ENCODE measurements around the gene GNAO1.

- TF ChIP-seq ZNF549 (tag by site-specific recombination; IDR thresholded peaks at IDR 0.05), result no peak
- TF ChIP-seq ZIC2 (tag by site-specific recombination; IDR thresholded peaks at IDR 0.05), result peak; percentile 90
- no peak for TF ChIP-seq ZNF747 (tag by site-specific recombination; IDR thresholded peaks at IDR 0.05)
- TF ChIP-seq, protein P1, sequence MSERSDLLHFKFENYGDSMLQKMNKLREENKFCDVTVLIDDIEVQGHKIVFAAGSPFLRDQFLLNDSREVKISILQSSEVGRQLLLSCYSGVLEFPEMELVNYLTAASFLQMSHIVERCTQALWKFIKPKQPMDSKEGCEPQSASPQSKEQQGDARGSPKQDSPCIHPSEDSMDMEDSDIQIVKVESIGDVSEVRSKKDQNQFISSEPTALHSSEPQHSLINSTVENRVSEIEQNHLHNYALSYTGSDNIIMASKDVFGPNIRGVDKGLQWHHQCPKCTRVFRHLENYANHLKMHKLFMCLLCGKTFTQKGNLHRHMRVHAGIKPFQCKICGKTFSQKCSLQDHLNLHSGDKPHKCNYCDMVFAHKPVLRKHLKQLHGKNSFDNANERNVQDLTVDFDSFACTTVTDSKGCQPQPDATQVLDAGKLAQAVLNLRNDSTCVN (tag by site-specific recombination; optimal IDR thresholded peaks at IDR 0.05), result no peak
- TF ChIP-seq, protein P2, sequence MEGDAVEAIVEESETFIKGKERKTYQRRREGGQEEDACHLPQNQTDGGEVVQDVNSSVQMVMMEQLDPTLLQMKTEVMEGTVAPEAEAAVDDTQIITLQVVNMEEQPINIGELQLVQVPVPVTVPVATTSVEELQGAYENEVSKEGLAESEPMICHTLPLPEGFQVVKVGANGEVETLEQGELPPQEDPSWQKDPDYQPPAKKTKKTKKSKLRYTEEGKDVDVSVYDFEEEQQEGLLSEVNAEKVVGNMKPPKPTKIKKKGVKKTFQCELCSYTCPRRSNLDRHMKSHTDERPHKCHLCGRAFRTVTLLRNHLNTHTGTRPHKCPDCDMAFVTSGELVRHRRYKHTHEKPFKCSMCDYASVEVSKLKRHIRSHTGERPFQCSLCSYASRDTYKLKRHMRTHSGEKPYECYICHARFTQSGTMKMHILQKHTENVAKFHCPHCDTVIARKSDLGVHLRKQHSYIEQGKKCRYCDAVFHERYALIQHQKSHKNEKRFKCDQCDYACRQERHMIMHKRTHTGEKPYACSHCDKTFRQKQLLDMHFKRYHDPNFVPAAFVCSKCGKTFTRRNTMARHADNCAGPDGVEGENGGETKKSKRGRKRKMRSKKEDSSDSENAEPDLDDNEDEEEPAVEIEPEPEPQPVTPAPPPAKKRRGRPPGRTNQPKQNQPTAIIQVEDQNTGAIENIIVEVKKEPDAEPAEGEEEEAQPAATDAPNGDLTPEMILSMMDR (tag by site-specific recombination; IDR thresholded peaks at IDR 0.05), result no peak
- TF ChIP-seq, protein P3, sequence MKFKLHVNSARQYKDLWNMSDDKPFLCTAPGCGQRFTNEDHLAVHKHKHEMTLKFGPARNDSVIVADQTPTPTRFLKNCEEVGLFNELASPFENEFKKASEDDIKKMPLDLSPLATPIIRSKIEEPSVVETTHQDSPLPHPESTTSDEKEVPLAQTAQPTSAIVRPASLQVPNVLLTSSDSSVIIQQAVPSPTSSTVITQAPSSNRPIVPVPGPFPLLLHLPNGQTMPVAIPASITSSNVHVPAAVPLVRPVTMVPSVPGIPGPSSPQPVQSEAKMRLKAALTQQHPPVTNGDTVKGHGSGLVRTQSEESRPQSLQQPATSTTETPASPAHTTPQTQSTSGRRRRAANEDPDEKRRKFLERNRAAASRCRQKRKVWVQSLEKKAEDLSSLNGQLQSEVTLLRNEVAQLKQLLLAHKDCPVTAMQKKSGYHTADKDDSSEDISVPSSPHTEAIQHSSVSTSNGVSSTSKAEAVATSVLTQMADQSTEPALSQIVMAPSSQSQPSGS (tag by site-specific recombination; IDR thresholded peaks at IDR 0.05; ENCODE audit: low read depth), result no peak
Measured at GRCh38 chr16:56246051-56246817, 54.9 kb downstream of the GNAO1 start.

All from HEK293 (cell line).